SK-N-MC (cell line): ENCODE measurements around the gene LRRC38.
"Not testable (repeated sequence)": the region's sequence is repeated elsewhere in the genome, so short reads cannot be mapped to it uniquely, and the experiment has no call there.

Experiments used
- DNase-seq: peaks from one replicate; pipeline ENCODE4 v3.0.0-alpha.2; 2011; ENCODE audit warnings: low read depth, low spot score
- H3K27ac ChIP-seq: fragments of 200-600 bp; sonication (generic); 2 replicates; pipeline ENCODE4 v1.5.1; 2016; ENCODE audit warnings: mixed run types
- H3K36me3 ChIP-seq: fragments of 200-600 bp; sonication (generic); 2 replicates; pipeline ENCODE4 v1.6.1; 2017; ENCODE audit warnings: antibody characterized with exemption, low read length, mixed read lengths; ENCODE audit not compliant: insufficient read depth
- H3K4me3 ChIP-seq: fragments of 200-600 bp; sonication (generic); 2 replicates; pipeline ENCODE4 v1.5.1; 2016
- H3K9ac ChIP-seq: fragments of 200-600 bp; sonication (generic); 2 replicates; pipeline ENCODE4 v1.8.0; 2017; ENCODE audit warnings: mixed run types, mixed read lengths; ENCODE audit not compliant: insufficient read length
- H3K9me3 ChIP-seq: fragments of 200-600 bp; sonication (generic); 2 replicates; pipeline ENCODE4 v1.6.1; 2017; ENCODE audit warnings: low read depth, mild to moderate bottlenecking, antibody characterized with exemption, low read length, moderate library complexity, mixed read lengths
- EZH2 ChIP-seq: fragments of 200-600 bp; sonication (generic); IDR thresholded peaks from one replicate; pipeline ENCODE4 v1.6.1; 2017; ENCODE audit warnings: antibody characterized with exemption
- FOXP2 ChIP-seq: optimal IDR thresholded peaks from 2 replicates; pipeline ENCODE3; 2011; ENCODE audit warnings: mild to moderate bottlenecking, moderate library complexity; ENCODE audit not compliant: insufficient read depth; ENCODE audit errors: extremely low read length, control extremely low read depth
- POLR2AphosphoS5 ChIP-seq: IDR thresholded peaks from 2 replicates; pipeline ENCODE4 v1.6.1; 2012; ENCODE audit warnings: mild to moderate bottlenecking, low read depth, low read length, borderline replicate concordance

LRRC38 gene

GRCh38 chr1:13461977-13462376, 51.8 kb downstream of the LRRC38 start:
- H3K4me3 ChIP-seq, result no peak overlapping the region
- no peak for TF ChIP-seq FOXP2
- TF ChIP-seq EZH2, result no peak
- TF ChIP-seq POLR2AphosphoS5, result no peak
- no peaks in the 10 kb centered on the region for H3K36me3 ChIP-seq
- no peak for DNase-seq
- no peak overlapping the region for H3K9ac ChIP-seq
- no peaks in the 10 kb centered on the region for H3K9me3 ChIP-seq
- no peak overlapping the region for H3K27ac ChIP-seq

GRCh38 chr1:13456904-13457532, 56.8 kb downstream of the LRRC38 start:
- H3K9ac ChIP-seq, result no peak overlapping the region
- no peak overlapping the region for H3K27ac ChIP-seq
- no peak overlapping the region for H3K4me3 ChIP-seq
- DNase-seq, result no peak
- H3K36me3 ChIP-seq, result no peaks in the 10 kb centered on the region
- TF ChIP-seq FOXP2, result no peak
- no peak for TF ChIP-seq POLR2AphosphoS5
- TF ChIP-seq EZH2, result no peak
- H3K9me3 ChIP-seq, result no peaks in the 10 kb centered on the region

- no peak overlapping the region for H3K4me3 ChIP-seq
- TF ChIP-seq POLR2AphosphoS5, result no peak
- no peak for TF ChIP-seq EZH2
- TF ChIP-seq FOXP2, result no peak
- H3K27ac ChIP-seq, result no peak overlapping the region
- no peaks in the 10 kb centered on the region for H3K36me3 ChIP-seq
- DNase-seq, result no peak
- no peaks in the 10 kb centered on the region for H3K9me3 ChIP-seq
- H3K9ac ChIP-seq, result no peak overlapping the region
Observed at GRCh38 chr1:13451399-13451965, 62.3 kb downstream of the LRRC38 start.

GRCh38 chr1:13450204-13450603, 63.6 kb downstream of the LRRC38 start:
- no peak overlapping the region for H3K27ac ChIP-seq
- no peaks in the 10 kb centered on the region for H3K36me3 ChIP-seq
- H3K9ac ChIP-seq, result no peak overlapping the region
- H3K9me3 ChIP-seq, result no peaks in the 10 kb centered on the region
- no peak overlapping the region for H3K4me3 ChIP-seq
- TF ChIP-seq EZH2 (no peak), FOXP2 (no peak), POLR2AphosphoS5 (no peak)
- no peak for DNase-seq

GRCh38 chr1:13443335-13443979, 70.3 kb downstream of the LRRC38 start:
- DNase-seq, result no peak
- no peak overlapping the region for H3K9ac ChIP-seq
- H3K9me3 ChIP-seq, result no peaks in the 10 kb centered on the region
- no peaks in the 10 kb centered on the region for H3K36me3 ChIP-seq
- no peak overlapping the region for H3K27ac ChIP-seq
- TF ChIP-seq EZH2, result no peak
- TF ChIP-seq FOXP2, result no peak
- TF ChIP-seq POLR2AphosphoS5, result no peak
- H3K4me3 ChIP-seq, result no peak overlapping the region

GRCh38 chr1:13439104-13439783, 74.6 kb downstream of the LRRC38 start:
- H3K9me3 ChIP-seq, H3K9ac ChIP-seq, H3K4me3 ChIP-seq, H3K27ac ChIP-seq, DNase-seq, H3K36me3 ChIP-seq: not testable (repeated sequence)

- TF ChIP-seq POLR2AphosphoS5 (no peak), EZH2 (no peak), FOXP2 (no peak)
- no peak overlapping the region for H3K27ac ChIP-seq
- no peak overlapping the region for H3K9ac ChIP-seq
- no peak overlapping the region for H3K4me3 ChIP-seq
- H3K9me3 ChIP-seq, result no peaks in the 10 kb centered on the region
- no peaks in the 10 kb centered on the region for H3K36me3 ChIP-seq
- DNase-seq, result no peak
Observed at GRCh38 chr1:13435458-13435857, 78.3 kb downstream of the LRRC38 start.

GRCh38 chr1:13433694-13434358, 80.0 kb downstream of the LRRC38 start:
- not testable (repeated sequence) for H3K27ac ChIP-seq

More at GRCh38 chr1:13433694-13434358, 80.0 kb downstream of the LRRC38 start:
- H3K4me3 ChIP-seq, H3K9ac ChIP-seq, H3K36me3 ChIP-seq, DNase-seq, H3K9me3 ChIP-seq: not testable (repeated sequence)
